ENCODE data around the gene PFKFB2.

The PFKFB2 gene

DNA sequence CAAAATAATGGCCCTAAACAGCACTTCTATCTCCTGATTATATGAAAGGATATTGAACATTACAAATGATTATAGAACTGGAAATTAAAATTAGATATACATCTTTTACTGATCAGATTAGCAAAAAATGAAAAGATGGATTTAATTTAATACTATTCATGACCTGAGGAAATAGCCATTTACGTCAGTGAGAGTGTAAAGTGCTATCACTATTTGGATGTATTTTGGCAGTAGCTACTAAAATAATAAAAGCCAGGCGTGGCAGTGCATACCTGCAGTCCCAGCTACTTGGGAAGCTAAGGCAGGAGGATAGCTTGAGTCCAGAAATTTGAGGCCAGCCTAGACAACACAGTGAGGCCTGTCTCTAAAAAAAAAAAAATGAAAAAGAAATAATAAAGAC lies 40.9 kb downstream of the PFKFB2 start:
- no peak for FAIRE-seq

DNA sequence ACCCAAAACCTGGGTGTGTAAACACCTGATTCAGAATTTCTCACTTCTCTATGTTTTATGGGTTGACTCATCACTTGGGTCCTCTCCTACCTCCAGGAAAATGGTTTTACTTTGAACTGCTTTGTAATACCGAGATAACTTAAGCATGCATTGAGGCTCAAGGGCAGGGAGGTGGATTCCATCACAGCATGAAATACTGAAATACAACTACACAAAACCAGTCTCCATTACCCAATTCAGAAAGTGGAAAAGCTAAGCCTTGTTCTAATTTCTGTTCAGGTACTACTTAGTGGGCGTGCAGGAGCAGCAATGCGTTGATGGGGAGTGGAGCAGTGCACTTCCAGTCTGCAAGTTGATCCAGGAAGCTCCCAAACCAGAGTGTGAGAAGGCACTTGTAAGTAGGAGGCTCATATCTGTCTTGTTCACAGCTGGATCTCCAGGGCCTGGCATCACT lies 44.8 kb downstream of the PFKFB2 start:
- no peak for FAIRE-seq

DNA sequence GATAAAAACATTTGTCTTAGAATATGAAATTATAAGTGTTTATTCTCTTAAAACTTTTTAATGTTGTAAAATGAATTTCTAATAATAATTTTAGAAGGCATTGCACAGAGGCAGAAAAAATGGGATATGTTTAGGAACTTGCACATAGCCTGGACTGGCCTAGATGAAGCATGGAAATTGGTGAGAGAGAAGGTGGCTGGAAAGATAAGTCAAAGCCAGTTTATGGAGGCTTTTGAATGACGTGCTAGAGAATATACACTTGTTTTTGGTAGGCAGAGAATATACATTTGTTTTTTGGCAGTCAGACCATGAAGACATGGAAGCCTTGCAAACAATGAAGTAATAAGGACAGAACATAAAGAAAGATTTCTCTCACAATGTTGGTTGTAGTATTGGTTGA lies 48.6 kb downstream of the PFKFB2 start:
- no peak for FAIRE-seq

DNA sequence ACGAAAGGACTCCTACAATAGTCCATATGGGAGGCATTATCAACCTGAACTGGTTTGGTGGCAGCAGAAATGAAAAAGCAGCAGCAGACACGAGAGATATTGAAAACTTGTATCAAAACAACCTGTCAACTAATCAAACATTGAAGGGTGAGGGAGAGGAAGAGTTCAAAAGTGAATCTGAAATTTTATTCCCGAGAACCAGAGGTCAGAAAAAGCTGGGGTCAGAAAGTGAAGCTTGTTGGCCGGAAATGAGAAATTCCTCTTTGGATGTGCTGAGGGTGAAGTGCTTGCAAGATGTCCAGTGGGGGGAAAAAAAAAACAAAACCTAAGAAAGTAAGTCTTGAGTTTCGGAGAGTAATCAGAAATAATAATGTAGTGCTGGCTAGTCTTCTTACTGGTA lies 49.1 kb downstream of the PFKFB2 start:
- FAIRE-seq = no peak

DNA sequence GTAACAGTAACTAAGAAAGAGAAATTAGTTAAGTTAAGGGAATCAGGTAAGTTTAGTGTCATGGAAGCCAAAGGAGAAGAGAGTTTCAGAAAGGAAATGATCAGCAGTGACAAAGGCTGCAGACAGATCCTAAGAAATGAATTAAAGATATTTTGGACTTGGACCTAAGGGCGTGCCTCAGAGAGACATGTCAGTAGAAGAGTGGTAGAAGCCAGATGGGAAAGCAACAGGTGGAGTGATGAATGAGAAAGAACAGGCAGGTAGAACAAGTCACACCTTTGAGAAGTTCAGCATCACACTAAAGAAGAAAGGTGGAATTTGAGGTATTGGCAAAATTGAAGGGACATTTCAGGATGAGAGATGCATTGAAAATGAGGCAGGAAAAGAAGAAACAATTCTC lies 49.6 kb downstream of the PFKFB2 start:
- FAIRE-seq = no peak

DNA sequence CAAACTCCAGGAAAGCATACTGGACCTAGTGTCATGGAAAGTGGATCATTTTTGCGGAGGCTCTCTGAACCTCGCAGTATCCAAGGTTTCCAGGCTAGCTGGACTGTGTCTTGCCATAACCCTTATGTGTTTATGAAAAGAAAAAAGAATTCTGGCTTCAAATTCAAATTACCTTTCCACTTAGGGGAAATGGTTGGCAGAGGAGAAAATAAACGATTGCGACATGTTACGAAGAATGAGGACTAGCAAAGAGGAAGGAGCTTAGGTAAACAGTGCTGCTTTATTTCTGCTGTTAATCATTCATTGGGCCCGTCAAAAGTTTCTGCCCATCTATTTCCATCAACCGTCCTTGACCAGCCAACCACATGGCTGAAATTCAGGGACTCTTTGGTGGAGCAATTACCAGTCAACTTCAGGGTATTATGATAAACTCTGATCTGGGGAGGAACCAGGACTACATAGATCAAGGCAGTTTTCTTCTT lies 50.9 kb downstream of the PFKFB2 start, which contains the start of gene C4BPA:
Gene C4BPA (plus strand): TSS at position 342 of the 482 bp plus-strand sequence. CDS start 8,793 bp downstream, outside the sequence.
- no peak for FAIRE-seq

DNA sequence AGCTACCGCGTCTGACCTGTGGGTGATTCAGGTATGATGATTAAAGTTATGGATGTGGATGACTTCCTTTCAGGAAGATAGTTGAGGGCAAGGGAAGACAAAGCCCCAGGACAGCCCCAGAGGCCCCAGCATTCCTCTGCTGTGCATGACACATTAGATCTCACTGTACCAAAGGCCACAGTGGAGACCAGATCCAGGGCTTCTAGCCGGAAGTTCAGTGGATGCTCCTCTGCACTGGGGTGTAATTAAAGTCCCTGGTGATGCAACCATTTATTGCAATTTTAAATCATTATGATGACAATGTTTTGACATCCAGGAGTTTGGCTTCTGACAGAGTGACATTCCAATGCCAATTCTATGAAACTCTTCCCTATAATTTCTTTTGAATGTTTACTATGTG lies 55.9 kb downstream of the PFKFB2 start:
- no peak for FAIRE-seq

DNA sequence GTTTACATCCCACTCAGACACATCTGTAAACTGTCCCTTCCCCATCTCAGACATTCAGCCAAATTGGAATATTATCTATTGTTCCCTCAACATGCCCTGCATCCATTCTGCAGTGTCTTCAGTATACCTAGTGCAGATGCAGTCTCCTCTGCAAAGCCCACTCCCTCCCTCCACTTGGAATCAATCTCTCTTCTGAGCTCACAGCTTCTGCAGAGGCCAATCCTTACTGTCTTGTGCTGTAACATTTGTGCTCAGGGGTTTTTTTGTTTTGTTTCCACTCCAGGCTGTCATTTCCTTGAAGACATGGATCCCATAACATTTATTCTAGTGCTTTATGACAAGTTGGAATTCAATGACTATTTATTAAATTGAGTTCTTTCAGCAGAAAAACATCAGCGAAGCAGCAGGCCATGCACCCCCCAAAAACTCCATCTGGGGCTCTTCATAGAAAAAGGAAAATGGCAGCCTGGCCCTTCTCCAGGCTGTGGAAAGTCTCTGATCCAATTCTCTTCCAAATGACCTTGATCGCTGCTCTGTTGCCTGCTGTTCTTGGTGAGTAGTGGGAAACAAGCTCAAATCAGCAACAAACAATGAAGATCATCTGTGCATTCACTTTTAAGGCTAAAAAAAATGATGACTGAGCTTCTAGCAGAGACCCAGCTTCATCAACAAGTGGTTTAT lies 59.7 kb downstream of the PFKFB2 start:
- FAIRE-seq = no peak

DNA sequence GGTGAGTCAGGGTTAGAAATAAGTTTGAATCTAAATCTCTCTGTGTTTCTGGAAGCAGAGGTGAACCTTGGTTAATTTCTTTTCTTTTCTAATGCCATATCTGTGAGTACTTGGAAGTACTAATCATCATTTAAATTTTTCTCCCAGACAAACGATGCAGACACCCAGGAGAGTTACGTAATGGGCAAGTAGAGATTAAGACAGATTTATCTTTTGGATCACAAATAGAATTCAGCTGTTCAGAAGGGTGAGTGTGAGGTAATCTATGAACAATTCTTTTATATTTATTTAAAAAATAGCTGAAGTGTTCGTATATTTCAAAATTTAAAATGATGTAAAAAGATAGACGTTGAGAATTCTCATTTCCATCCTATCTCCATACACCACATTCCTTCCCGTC lies 62.2 kb downstream of the PFKFB2 start:
- no peak for FAIRE-seq

DNA sequence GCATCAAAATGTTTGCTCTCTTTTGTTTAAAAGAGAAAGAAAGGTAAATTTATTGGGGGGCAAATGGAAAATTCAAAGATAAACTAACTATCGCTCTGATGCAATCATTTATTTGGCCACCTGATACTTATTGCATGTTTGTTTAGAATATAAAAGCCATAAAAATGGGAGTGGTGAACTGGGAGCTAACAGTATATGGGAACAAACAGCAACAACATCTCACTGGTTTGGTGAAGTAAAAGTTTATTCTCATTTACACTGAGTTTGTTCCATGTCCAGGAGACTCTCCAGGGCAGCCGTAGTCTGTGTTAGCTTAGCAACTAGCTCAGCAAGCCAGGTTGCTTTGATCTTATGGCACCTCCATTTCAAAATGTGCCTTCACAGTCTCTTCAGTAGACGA lies 71.3 kb downstream of the PFKFB2 start:
- FAIRE-seq = no peak

DNA sequence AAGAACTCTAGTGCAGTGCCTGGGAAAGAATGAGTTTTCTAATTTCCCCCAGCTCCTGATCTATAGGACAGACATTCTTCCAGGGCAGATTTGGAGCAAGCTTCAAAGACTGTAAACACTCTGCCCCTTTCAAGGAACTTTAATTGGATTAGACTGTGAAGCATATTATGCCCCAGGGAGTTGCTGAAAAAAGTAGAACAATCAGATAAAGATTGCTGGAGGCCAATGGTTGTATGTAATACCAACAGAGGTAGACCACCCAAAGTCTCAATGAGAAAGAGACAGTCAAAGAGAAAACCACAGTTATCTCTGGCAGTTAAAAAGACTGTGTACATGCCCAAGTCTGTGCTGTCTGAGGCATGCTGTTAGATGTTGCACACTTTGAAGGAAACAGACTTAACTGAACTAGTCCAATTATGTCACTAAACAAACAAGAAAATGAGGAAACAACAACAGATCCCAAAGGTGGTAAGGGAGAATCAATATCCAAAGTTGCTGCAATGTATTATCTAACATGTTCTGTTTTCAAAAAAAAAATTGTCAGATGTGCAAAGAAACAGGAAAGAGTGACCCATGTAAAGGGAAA lies 75.4 kb downstream of the PFKFB2 start:
- no peak for FAIRE-seq

DNA sequence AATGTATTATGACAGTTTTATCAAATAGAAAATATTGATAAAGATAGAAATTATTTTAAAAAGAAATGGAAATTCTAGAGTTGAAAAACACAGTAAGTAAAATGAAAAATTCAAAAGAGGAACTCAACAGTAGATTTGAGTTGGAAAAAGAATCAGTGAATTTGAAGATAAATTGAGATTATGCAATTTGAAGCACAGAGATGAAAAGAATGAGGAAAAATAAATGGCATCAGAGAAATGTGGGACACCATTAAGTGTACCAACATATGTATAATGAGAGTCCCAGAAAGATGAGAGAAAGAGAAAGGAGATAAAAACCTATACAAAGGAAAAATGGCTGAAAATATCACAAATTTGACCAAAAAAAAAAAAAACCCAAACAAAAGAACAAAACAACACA lies 76.0 kb downstream of the PFKFB2 start:
- no peak for FAIRE-seq

All from colon (tissue), 2 donors.